Cardiac fibroblast (primary cell): ENCODE data around the gene PLXNA4.

Source experiments
- DNase-seq, 2 donors: peaks; one replicate each; pipeline versions ENCODE4 v3.0.0 to v3.0.0-alpha.2; 2010; ENCODE audit warnings: low read depth in 2 of 2
- H3K4me3 ChIP-seq, 2 donors: replicated peaks in 1 of 2; 1 replicate in 1 of 2; 2 replicates in 1 of 2; pipeline ENCODE4 v1.5.1; 2011; ENCODE audit warnings: low read depth in 2 of 2, low read length in 2 of 2, mild to moderate bottlenecking in 2 of 2, moderate library complexity in 1 of 2
- CTCF ChIP-seq: IDR thresholded peaks from one replicate; pipeline ENCODE4 v1.5.1; 2011; ENCODE audit warnings: low read depth, mild to moderate bottlenecking, low read length, inconsistent platforms

The PLXNA4 gene

GRCh38 chr7:132254455-132254854 is 321.8 kb downstream of the PLXNA4 start:
- no peak for DNase-seq
- TF ChIP-seq CTCF, result no peak
- no peak overlapping the region for H3K4me3 ChIP-seq

GRCh38 chr7:132252793-132253100 is 323.5 kb downstream of the PLXNA4 start:
- TF ChIP-seq CTCF, result no peak
- no peak for DNase-seq
- no peak overlapping the region for H3K4me3 ChIP-seq

GRCh38 chr7:132251327-132251659 is 325.0 kb downstream of the PLXNA4 start:
- DNase-seq, result peak in 1 of 2 donors; percentile 44
- no peak overlapping the region for H3K4me3 ChIP-seq
- no peak for TF ChIP-seq CTCF

- no peak for TF ChIP-seq CTCF
- H3K4me3 ChIP-seq, result no peak overlapping the region
- no peak for DNase-seq
Measured at GRCh38 chr7:132250480-132251326, 325.6 kb downstream of the PLXNA4 start.

- no peak for TF ChIP-seq CTCF
Measured at GRCh38 chr7:132249256-132249971, 326.9 kb downstream of the PLXNA4 start.

GRCh38 chr7:132248841-132249240 is 327.4 kb downstream of the PLXNA4 start:
- no peak for TF ChIP-seq CTCF
- DNase-seq, result no peak
- no peak overlapping the region for H3K4me3 ChIP-seq

More at GRCh38 chr7:132249256-132249971, 326.9 kb downstream of the PLXNA4 start:
- peak; percentile 1 to 23 for DNase-seq
- H3K4me3 ChIP-seq, result no peak overlapping the region
